ENCODE data around the gene RBM47.
"Not testable (repeated sequence)": the region's sequence is repeated elsewhere in the genome, so short reads cannot be mapped to it uniquely, and the experiment has no call there.

RBM47 gene

GRCh38 chr4:40438384-40439026 is 191.2 kb downstream of the RBM47 start:
- no peak for DNase-seq

DNA sequence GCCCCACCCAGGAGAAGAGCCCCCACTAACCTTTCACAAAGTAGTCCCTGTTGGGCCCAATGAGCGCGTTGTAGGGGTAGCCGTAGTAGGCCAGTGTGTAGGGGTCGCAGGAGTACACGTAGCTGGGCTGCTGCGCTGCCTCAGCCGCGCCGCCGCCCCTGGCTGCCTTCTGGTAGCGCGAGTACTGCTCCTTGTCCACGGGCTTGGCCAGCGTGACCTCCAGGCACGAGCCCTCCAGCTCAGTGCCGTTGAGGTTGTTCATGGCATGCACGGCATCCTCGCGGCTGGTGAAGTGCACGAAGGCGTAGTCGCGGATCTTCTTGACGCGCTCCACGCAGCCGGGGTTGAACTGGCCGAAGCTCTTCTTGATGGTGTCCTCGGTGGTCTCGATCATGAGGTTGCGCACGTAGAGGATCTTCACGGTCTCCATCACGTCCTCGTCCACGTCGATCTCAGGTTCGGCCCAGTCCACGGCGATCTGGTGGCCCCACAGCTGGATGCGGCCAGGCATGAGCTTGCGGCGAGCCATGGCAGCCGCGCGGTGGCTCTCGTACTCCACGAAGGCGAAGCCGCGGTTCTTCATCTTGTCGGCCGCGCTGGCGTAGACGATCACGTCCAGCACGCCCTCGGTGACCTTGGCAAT is 191.8 kb downstream of the RBM47 start:
- no peak for DNase-seq

DNA sequence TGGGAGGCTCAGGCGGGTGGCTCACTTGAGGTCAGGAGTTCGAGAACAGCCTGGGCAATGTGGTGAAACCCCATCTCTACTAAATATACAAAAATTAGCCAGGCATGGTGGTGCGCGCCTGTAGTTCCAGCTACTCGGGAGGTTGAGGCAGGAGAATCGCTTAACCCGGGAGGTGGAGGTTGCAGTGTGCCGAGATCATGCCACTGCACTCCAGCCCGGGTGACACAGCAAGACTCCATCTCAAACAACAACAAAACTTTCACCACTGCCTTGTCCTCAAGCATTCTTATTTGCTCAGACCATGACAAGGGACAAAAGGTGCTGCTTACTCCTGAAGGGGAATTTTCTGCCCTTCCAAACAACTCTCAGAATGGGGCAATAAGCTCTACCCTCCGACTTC is 194.4 kb downstream of the RBM47 start:
- not testable (repeated sequence) for DNase-seq

DNA sequence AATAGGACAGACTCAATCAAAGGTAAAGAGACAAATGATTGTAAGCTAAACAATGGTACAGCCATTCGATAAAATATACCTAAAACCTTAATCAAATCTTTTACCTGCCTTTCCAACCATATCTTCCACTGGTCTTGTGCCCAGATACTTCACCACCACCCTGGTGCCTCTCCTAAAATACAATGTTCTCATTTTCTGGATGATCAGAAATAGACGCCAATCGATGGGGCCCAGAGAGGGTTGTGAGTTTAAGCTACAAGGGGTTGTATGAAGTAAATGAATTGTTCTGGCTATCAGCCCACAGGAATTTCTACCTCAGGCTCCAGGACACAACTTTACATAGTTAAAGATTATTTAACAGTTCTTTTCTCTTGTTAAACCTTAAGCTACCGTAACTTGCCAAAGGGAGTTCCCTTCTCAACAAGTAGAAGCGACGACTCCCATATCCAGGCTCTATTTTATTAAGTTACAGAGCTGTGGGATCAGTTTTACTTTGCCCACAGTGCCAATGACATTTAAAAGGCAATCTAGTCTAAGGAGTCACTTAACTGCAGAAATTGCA is 195.5 kb downstream of the RBM47 start:
- DNase-seq = no peak

DNA sequence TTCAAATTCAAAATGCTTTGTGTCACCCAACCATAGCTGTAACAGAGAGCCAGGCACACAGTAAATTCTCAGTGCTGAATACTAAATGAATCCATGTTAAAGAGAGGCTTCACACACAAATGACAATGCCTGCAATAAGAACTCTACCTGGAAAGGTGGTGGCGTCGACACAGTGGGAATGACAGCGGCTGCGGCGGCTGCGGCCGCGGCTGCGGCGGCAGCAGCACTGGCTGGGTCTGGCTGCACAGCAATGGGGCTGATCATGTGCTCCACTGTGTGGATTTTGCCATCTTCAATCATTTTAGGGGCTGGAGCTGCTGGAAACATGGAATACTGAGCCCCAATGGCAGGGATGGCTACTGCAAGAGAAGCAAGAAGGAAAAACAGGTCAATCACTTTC is 197.2 kb downstream of the RBM47 start:
- DNase-seq = no peak

GRCh38 chr4:40427871-40428270 is 201.8 kb downstream of the RBM47 start:
- not testable (repeated sequence) for DNase-seq

DNA sequence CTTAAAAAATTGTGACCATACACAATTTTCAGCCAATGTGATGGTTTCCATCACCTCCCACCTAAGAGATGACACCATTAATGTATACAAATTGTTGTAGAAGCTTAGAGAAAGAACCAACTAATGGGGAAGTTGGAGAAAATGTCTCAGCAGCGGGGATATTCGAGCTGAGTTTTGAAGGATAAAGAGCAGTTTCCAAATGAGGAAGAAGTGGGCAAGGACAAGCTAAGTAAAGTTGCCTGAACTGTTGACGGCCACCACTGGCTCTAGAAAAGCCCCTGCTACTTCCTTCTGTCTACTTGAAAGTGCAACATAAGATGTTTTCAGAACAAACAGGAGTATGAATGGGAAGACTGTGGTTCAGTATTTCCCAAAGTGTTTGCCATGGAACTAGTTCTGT is 202.5 kb downstream of the RBM47 start:
- no peak for DNase-seq

DNA sequence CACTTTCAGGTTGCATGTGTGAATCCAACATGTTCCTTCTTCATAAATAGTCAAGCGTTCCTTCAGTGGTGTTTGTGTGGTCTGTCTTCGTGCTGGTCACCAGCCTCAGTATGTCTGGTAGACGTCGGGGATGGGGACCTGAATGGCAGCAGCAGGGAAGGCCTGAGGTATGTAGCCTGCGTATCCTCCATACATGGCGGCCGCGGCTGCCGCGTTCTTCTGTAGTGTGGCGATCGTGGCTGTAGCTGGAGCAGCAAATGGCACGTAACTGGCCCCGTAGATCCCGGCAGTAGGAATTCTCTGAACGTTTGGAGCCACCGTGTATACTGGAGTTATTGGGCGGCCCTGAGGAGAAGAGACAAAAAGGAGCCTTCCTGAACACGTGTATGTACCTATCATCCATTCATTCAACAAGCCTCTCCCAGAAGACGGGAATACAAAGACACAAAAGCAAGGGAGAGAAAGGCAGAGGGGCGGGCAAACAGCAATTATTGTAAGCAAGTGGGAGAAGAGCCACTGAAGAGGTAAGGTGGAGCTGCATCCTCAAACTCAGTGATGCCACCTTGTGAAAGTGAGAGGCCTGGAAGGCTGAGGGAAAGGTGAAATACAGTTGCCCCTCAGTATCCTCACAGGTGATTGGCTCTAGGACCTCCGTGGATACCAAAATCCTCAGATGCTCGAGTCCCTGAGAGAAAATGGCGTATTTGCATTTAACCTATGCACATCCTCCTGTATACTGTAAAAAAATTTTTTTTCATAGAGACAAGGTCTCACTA is 203.7 kb downstream of the RBM47 start:
- DNase-seq = no peak

GRCh38 chr4:40423735-40424134 is 205.9 kb downstream of the RBM47 start:
- no peak for DNase-seq

GRCh38 chr4:40421839-40422708 is 207.6 kb downstream of the RBM47 start:
- no peak for DNase-seq

DNA sequence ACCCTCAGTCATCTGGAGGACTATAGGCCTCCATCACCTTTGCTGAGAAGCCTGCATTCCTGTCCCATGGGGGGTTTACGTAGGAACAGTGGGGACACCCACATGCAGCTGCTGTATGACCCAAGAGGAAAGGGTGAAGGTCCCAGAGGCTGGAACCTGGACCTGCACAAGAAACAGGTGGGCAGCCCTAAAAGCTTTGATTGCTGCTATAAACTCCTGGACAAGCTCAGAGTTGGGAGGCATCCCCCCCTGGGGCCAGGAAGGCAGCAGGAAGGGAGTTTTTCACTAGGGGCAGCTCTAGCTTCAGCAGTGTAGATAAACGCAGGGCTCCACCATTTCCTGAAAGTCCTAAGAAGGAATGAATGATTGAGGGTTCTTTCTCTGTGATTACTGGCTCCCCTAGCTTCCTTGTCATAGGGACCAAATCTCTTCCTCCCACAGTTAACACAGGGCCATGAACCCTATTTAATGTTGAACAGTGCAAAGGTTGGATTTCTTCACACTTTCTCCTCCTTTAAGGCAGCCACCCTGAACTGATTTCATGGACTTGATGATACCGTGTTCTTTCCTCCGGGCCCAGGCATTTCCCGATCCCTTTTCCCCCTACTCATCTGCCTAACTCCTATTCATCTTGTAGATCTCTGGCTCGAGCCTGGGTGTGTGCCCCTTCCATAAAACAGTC is 210.3 kb downstream of the RBM47 start:
- no peak for DNase-seq

- no peak for DNase-seq
Observed at GRCh38 chr4:40418430-40419230, 211.0 kb downstream of the RBM47 start.

DNA sequence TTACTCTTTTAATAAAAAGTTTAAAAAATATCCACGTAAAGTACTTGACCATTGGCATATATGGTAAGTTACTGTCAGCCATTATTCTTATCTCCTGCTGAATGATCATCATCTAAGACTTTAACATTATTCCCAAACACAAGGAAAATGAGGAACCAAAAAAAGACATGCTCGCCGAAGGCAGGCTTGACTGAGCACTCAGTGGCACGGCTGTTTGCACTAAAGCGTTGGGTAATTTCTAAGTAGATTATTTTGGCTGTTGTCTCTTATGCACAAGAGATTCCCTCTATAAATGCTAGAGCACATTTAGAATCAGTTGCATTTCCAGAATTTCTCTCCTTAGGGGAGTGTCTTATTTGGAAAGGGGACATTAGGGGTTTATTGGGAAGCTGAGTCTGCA is 211.7 kb downstream of the RBM47 start:
- no peak for DNase-seq

GRCh38 chr4:40414673-40415072 is 215.0 kb downstream of the RBM47 start:
- DNase-seq = no peak

- no peak for DNase-seq
Observed at GRCh38 chr4:40412866-40413795, 216.5 kb downstream of the RBM47 start.

DNA sequence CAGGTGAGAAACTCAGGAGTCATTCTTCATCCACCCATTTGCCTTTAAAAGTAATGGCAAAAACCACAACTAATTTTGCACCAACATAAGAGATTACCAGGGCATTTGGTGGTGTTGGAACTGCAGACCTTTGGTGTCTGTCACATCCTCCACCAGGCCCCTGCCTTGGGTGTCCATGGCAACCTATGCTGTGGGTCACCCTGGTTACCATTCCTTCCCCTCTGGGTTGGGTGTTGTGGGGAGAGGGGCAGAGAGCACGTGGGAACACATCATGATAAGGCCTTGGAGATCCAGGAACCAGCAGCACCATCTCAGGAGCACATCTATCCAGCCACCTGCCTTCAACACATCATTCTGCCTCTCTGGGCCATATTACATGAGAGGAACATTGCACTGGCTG is 217.3 kb downstream of the RBM47 start:
- DNase-seq = no peak

DNA sequence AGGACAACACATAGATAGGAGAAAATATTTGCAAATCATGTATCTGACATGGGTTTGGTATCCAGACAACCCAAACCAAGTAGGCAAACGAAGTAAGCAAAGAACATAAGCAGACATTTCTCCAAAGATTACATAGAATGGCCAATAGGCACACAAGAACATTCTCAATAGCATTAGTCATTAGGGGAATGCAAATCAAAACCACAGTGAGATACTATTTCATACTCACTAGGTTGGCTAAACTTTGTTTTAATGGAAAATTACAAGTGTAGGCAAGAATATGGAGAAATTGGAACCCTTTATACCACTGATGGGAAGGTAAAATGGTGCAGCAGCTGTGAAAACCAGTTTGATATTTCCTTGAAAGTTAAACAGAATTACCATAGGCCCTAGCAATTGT is 219.8 kb downstream of the RBM47 start:
- no peak for DNase-seq

DNA sequence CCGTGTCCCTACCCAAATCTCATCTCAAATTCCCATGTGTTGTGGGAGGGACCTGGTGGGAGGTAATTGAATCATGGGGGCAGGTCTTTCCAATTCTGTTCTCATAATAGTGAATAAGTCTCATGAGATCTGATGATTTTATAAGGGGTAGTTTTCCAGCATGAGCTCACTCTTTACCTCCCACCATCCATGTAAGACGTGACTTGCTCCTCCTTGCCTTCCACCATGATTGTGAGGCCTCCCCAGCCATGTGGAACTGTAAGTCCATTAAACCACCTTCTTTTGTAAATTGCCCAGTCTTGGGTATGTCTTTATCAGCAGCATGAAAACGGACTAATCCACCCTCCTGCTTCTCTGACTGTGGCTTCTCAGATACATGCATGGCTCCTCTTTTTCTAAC is 222.2 kb downstream of the RBM47 start:
- DNase-seq = not testable (repeated sequence)

DNA sequence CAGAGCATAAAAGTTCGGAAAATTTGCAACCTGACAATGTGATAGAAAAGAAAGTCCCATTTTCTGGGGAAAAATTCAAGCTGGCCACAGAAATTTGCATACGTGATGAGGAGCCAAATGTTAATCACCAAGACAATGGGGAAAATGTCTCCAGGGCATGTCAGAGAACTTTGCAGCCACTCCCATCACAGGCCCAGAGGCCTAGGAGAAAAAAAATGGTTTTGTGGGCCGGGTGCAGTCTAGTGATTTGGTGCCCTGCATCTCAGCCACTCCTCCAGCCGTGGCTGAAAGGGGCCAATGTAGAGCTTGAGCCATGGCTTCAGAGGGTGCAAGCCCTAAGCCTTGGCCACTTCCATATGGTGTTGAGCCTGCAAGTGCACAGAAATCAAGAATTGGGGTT is 223.3 kb downstream of the RBM47 start:
- DNase-seq = no peak

- DNase-seq = no peak
Observed at GRCh38 chr4:40405193-40405592, 224.5 kb downstream of the RBM47 start.
